Activated CD4-positive, alpha-beta T cell treated with anti-CD3 and anti-CD28 coated beads, Interleukin-2, amount 10 ng/mL, durations not matched to agents 7 days and 5 days (primary cell): Measurements from ENCODE around the gene GCN1. TPM values are rescaled to one million over a fixed set of nuclear protein-coding genes. Genes with fewer than 3 reads are reported as not detected.
"Not testable (repeated sequence)": the region's sequence is repeated elsewhere in the genome, so short reads cannot be mapped to it uniquely, and the experiment has no call there.

Source experiments
- CTCF ChIA-PET: fragments of 350-600 bp; sonication (Branson Sonifier 250); formaldehyde crosslinking; loops from one replicate; lab custom pipeline; 2021; ENCODE audit warnings: antibody characterized with exemption; lab: Charles Lee
- POLR2A ChIA-PET: fragments of 350-600 bp; sonication (Branson Sonifier 250); formaldehyde crosslinking; loops from one replicate; lab custom pipeline; 2021; ENCODE audit warnings: antibody characterized with exemption; lab: Charles Lee
- DNase-seq: peaks from one replicate; pipeline ENCODE4 v3.0.0-alpha.2; 2020
- H3K27ac Mint-ChIP-seq: one replicate; pipeline ENCODE4 v1.8.0; 2021; ENCODE audit warnings: mild to moderate bottlenecking, moderate library complexity, mixed read lengths
- H3K27me3 Mint-ChIP-seq: one replicate; pipeline ENCODE4 v1.8.0; 2021; ENCODE audit warnings: mixed read lengths
- H3K36me3 Mint-ChIP-seq: one replicate; pipeline ENCODE4 v1.8.0; 2021; ENCODE audit warnings: low read depth, mixed read lengths
- H3K4me1 Mint-ChIP-seq: one replicate; pipeline ENCODE4 v1.8.0; 2021; ENCODE audit warnings: mixed read lengths
- H3K4me3 Mint-ChIP-seq: one replicate; pipeline ENCODE4 v1.8.0; 2021; ENCODE audit warnings: mild to moderate bottlenecking, moderate library complexity, mixed read lengths
- H3K9me3 Mint-ChIP-seq: one replicate; pipeline ENCODE4 v1.8.0; 2021; ENCODE audit warnings: mixed read lengths
- total RNA-seq, 2 experiments: library from RNA; stranded (reverse); gene quantifications; one replicate each; pipeline ENCODE4 v1.2.3, GENCODE V29; 2021

Gene GCN1
- total RNA-seq, 2 experiments from 2014 or later, result 90.2 to 95.5 TPM

GRCh38 chr12:120236809-120237208 is 42.3 kb upstream of the GCN1 start:
- POLR2A ChIA-PET, H3K9me3 Mint-ChIP-seq: not testable (repeated sequence)
- H3K36me3 Mint-ChIP-seq, result peaks cover 26% of the 10 kb centered on the region

GRCh38 chr12:120235369-120236323 is 41.1 kb upstream of the GCN1 start:
- Mint-ChIP-seq H3K27ac (peak overlapping the region; percentile 33), H3K27me3 (no peaks in the 10 kb centered on the region), H3K36me3 (peaks cover 19% of the 10 kb centered on the region), H3K4me1 (peaks cover 89% of the 10 kb centered on the region), H3K4me3 (no peak overlapping the region), H3K9me3 (no peaks in the 10 kb centered on the region)
- ChIA-PET POLR2A (no interaction called here), CTCF (interaction anchor here (0.6 to 9.3 kb wide), 11 partner anchors 8 to 187 kb away, joined by 3 to 90 read pairs (median 4); partner anchors contain the start of gene PXN)
- DNase-seq, result no peak

More at GRCh38 chr12:120236809-120237208, 42.3 kb upstream of the GCN1 start:
- peaks cover 89% of the 10 kb centered on the region for H3K4me1 Mint-ChIP-seq
- H3K4me3 Mint-ChIP-seq, H3K27ac Mint-ChIP-seq, H3K27me3 Mint-ChIP-seq, DNase-seq: not testable (repeated sequence)
- CTCF ChIA-PET, result interaction anchor here (1.0 to 9.3 kb wide), 6 partner anchors 9 to 65 kb away, joined by 3 to 90 read pairs (median 14); partner anchors contain the start of genes PXN and SIRT4

DNA sequence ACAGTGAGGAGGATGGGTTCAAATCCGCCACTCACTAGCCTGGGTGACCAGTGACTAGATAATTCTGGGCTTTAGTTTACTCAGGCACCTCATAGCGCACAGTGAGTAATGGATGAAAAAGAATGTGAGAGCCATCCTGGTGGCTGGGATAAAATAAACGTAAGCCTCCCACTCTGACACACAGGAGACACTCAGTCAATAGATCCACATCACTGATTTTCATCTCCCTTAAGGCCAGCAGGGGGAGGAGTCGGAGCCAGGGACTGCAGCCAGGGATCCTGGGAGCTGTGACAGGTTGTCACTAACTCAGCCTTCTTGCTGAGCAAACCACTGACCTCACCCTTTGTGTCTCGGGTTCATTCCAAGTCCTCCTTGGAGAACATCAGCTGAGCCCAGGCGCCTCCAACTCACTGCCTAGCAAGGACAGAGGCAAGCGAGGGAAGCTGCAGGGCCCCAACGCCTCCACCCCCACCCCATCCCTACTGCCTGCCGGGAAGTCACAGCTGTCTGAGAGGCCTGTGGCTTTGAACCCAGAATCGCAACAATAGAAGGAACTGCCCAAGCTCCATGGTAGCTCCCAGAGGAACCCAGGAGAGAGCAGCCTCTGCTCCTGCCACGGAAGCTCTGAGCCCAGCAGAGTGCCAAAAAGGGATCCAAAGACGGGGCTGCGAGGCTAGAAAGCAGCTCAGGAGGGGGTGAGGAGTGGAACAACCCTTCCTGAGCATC is 40.3 kb upstream of the GCN1 start:
- peaks cover 18% of the 10 kb centered on the region for H3K36me3 Mint-ChIP-seq
- H3K9me3 Mint-ChIP-seq, result no peaks in the 10 kb centered on the region
- no peak overlapping the region for H3K4me3 Mint-ChIP-seq
- POLR2A ChIA-PET, result no interaction called here
- H3K27me3 Mint-ChIP-seq, result no peaks in the 10 kb centered on the region
- peaks cover 89% of the 10 kb centered on the region for H3K4me1 Mint-ChIP-seq
- no peak for DNase-seq
- H3K27ac Mint-ChIP-seq, result no peak overlapping the region
- CTCF ChIA-PET, result interaction anchor here (0.8 to 9.3 kb wide), 7 partner anchors 7 to 186 kb away, joined by 3 to 90 read pairs (median 4); partner anchors contain the start of gene PXN

- H3K27me3 Mint-ChIP-seq, result no peaks in the 10 kb centered on the region
- POLR2A ChIA-PET, result interaction anchor here (0.6 to 2.1 kb wide), 3 partner anchors 31 to 61 kb away, joined by 3 to 13 read pairs (median 5); partner anchors contain the start of genes RNU4-1, RNU4-2 and RPLP0
- H3K36me3 Mint-ChIP-seq, result peaks cover 16% of the 10 kb centered on the region
- H3K4me3 Mint-ChIP-seq, result peak overlapping the region; percentile 52
- peaks cover 96% of the 10 kb centered on the region for H3K4me1 Mint-ChIP-seq
- no peaks in the 10 kb centered on the region for H3K9me3 Mint-ChIP-seq
- peak overlapping the region; percentile 87 for H3K27ac Mint-ChIP-seq
- DNase-seq, result peak; percentile 67
- CTCF ChIA-PET, result interaction anchor here (1.0 to 16.2 kb wide), 8 partner anchors 6 to 71 kb away, joined by 3 to 546 read pairs (median 8); partner anchors contain the start of genes PXN, RNU4-2, RPLP0 and SIRT4
These were observed 36.9 kb upstream of the GCN1 start for GRCh38 chr12:120231316-120232011.

- H3K9me3 Mint-ChIP-seq, result no peaks in the 10 kb centered on the region
- POLR2A ChIA-PET, result interaction anchor here (1.1 to 3.7 kb wide), 3 partner anchors 30 to 61 kb away, joined by 5 to 24 read pairs (median 13); partner anchors contain the start of genes RNU4-2 and RPLP0
- H3K36me3 Mint-ChIP-seq, result peaks cover 17% of the 10 kb centered on the region
- H3K27ac Mint-ChIP-seq, result peak overlapping the region; percentile 87
- no peak for DNase-seq
- CTCF ChIA-PET, result interaction anchor here (1.0 to 16.2 kb wide), 8 partner anchors 7 to 71 kb away, joined by 3 to 546 read pairs (median 8); partner anchors contain the start of genes PXN, RNU4-2, RPLP0 and SIRT4
- peaks cover 98% of the 10 kb centered on the region for H3K4me1 Mint-ChIP-seq
- H3K27me3 Mint-ChIP-seq, result no peaks in the 10 kb centered on the region
- peak overlapping the region; percentile 52 for H3K4me3 Mint-ChIP-seq
These were observed 36.4 kb upstream of the GCN1 start for GRCh38 chr12:120230974-120231315.

DNA sequence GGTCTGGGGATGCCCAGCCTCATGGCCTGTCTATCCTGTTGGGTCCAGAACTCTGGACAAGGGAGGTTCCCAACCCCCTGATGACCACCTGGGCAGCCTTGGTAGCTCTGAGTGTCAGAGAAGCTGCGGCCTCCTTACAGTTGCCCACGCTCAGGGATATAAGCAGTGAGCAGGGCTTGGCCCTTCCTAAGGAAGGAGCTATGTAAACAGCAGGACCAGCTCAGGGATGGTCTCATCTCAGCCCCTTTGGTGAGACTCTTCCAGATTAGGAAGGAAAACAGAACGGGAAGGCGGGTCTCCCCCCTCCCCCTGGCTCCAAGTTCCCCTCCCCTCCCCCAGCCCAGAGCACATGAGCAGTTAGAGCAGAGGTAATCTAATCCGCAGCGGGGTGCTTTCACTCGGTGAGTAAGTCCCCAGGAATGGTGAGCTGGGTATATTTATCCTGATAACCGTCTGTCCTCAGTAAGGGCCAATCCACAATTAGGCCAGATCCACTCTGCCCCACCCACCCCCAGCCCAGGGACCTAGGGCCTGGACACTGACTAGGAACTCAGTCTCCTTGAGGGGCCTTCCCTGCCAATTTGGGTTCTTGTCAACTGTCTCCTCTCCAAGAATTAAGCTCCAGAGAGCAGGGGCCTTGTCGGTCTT is 35.9 kb upstream of the GCN1 start:
- Mint-ChIP-seq H3K27me3 (no peaks in the 10 kb centered on the region), H3K36me3 (peaks cover 17% of the 10 kb centered on the region), H3K4me1 (peaks cover 98% of the 10 kb centered on the region), H3K27ac (peak overlapping the region; percentile 87), H3K9me3 (no peaks in the 10 kb centered on the region), H3K4me3 (peak overlapping the region; percentile 52)
- DNase-seq, result no peak
- CTCF ChIA-PET, result interaction anchor here (1.0 to 16.2 kb wide), 10 partner anchors 7 to 72 kb away, joined by 3 to 546 read pairs (median 6); partner anchors contain the start of genes PXN, RNU4-2, RPLP0 and SIRT4
- POLR2A ChIA-PET, result interaction anchor here (1.2 to 3.7 kb wide), 2 partner anchors 19 to 61 kb away, joined by 6 to 24 read pairs; partner anchors contain the start of gene RNU4-2

DNA sequence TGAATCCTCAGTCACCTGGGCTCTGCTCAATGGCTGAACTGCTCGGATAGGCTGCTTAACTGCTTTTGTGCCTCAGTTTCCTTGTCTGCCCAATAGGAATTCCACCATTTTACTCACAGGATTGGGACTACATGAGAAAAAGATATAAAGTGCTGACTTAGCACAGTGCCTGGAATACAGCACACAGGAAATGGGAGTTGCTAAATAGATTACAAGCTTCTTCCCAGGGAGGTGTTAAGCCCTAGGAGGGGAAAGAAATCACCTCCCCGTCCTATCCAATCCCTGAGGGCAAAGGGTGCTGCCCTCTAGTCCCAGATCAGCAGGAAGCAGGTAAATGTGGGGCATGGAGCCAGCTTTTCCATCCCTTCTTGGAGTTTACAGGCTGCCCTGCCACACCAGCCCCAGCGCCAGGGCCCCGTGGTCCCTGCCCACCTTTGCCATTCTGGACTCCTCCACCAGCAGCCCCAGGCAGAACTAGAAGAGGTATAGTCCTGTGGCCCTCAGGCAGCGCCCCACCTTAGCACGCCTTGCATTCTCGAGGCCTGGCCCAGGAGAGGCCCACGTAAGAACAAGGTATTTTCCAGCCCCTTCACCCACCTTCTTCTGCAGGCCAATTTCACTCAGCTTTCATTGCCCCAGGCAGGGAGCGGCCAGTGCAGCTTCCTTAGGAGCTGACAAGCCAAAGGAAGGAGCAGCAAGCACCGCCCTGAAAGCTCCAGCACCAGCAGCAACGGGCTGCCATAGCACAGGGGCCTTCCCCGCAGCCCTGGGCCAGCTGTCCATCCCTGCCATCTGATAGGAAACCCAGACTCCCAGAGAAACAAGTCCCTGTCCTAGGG is 35.2 kb upstream of the GCN1 start:
- peaks cover 20% of the 10 kb centered on the region for H3K36me3 Mint-ChIP-seq
- H3K4me1 Mint-ChIP-seq, result peaks cover 96% of the 10 kb centered on the region
- peak overlapping the region; percentile 87 for H3K27ac Mint-ChIP-seq
- ChIA-PET POLR2A (interaction anchor here (1.2 to 3.7 kb wide), 2 partner anchors 20 to 62 kb away, joined by 6 to 24 read pairs; partner anchors contain the start of gene RNU4-2), CTCF (interaction anchor here (1.3 to 16.2 kb wide), 9 partner anchors 8 to 121 kb away, joined by 3 to 546 read pairs (median 6); partner anchors contain the start of genes PXN, RNU4-1, RNU4-2 and RPLP0)
- H3K27me3 Mint-ChIP-seq, result no peaks in the 10 kb centered on the region
- H3K4me3 Mint-ChIP-seq, result no peak overlapping the region
- no peak for DNase-seq
- H3K9me3 Mint-ChIP-seq, result no peaks in the 10 kb centered on the region

DNA sequence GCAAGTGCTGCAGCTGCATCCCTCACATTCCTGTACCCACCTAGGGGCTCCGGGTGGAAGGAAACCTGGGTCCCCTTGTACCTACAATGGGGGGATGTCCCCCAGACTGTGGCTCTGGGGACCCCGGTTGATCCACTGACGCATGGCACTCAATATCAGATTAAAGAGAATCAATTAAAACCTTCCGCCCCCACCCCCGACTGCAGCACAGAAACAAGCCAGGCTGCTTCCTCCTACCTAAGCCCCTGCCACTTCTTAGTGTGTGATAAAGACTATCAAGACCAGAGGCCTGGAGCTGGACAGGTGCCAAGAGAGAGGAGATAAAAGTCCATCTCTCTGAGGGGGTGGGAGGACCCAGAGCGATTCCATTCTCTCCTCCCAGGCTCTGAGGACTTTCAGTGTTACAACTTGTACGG is 34.6 kb upstream of the GCN1 start:
- Mint-ChIP-seq H3K9me3 (no peaks in the 10 kb centered on the region), H3K4me3 (peak overlapping the region; percentile 53), H3K27me3 (no peaks in the 10 kb centered on the region), H3K27ac (peak overlapping the region; percentile 86), H3K36me3 (peaks cover 18% of the 10 kb centered on the region), H3K4me1 (peaks cover 92% of the 10 kb centered on the region)
- no peak for DNase-seq
- CTCF ChIA-PET, result interaction anchor here (1.2 to 16.2 kb wide), 19 partner anchors 9 to 142 kb away, joined by 3 to 546 read pairs (median 10); partner anchors contain the start of genes PXN, RNU4-1, RNU4-2 and RPLP0
- POLR2A ChIA-PET, result interaction anchor here (1.2 to 3.7 kb wide), 2 partner anchors 20 to 62 kb away, joined by 6 to 24 read pairs; partner anchors contain the start of gene RNU4-2

- H3K4me1 Mint-ChIP-seq, result peaks cover 86% of the 10 kb centered on the region
- H3K36me3 Mint-ChIP-seq, result peaks cover 20% of the 10 kb centered on the region
- POLR2A ChIA-PET, result interaction anchor here (0.6 to 3.7 kb wide), 4 partner anchors 27 to 63 kb away, joined by 3 to 24 read pairs (median 4); partner anchors contain the start of genes PXN and RNU4-2
These were observed 34.0 kb upstream of the GCN1 start for GRCh38 chr12:120228291-120229070.

DNA sequence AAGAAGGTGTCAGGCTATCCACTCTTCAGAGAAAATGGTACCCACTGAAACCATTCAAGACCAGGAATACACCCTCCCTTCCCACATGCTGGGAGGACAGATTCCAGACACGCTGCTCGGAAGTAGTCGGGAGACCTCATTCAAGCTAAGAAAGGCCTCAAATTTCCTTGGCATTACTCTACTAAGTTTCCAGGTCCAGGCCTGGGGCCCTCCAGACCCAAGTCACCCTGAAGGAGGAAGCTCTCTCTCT is 33.5 kb upstream of the GCN1 start:
- H3K9me3 Mint-ChIP-seq, result no peaks in the 10 kb centered on the region
- peaks cover 25% of the 10 kb centered on the region for H3K36me3 Mint-ChIP-seq
- H3K27ac Mint-ChIP-seq, result peak overlapping the region; percentile 86
- H3K4me3 Mint-ChIP-seq, result no peak overlapping the region
- ChIA-PET POLR2A (interaction anchor here (0.6 to 3.7 kb wide), 4 partner anchors 27 to 63 kb away, joined by 3 to 24 read pairs (median 4); partner anchors contain the start of genes PXN and RNU4-2), CTCF (interaction anchor here (0.6 to 16.2 kb wide), 30 partner anchors 8 to 973 kb away, joined by 3 to 546 read pairs (median 6); partner anchors contain the start of genes PXN, RAB35, RNU4-1 and RNU4-2)
- no peak for DNase-seq
- H3K27me3 Mint-ChIP-seq, result no peaks in the 10 kb centered on the region
- peaks cover 81% of the 10 kb centered on the region for H3K4me1 Mint-ChIP-seq

More at GRCh38 chr12:120228291-120229070, 34.0 kb upstream of the GCN1 start:
- Mint-ChIP-seq H3K27ac (peak overlapping the region; percentile 86), H3K4me3 (peak overlapping the region; percentile 53), H3K27me3 (no peaks in the 10 kb centered on the region), H3K9me3 (no peaks in the 10 kb centered on the region)
- CTCF ChIA-PET, result interaction anchor here (0.6 to 16.2 kb wide), 30 partner anchors 9 to 973 kb away, joined by 3 to 546 read pairs (median 6); partner anchors contain the start of genes PXN, RAB35, RNU4-1 and RNU4-2
- DNase-seq, result peak; percentile 93
